Fibroblast of lung (primary cell): Measurements from ENCODE around the gene BTRC. TPM values are rescaled to one million over a fixed set of nuclear protein-coding genes. Genes with fewer than 3 reads are reported as not detected.

Experiments
- DNase-seq, 2 donors: peaks; one replicate each; pipeline versions ENCODE4 v3.0.0 to v3.0.0-alpha.2; 2010; ENCODE audit warnings: low read depth in 2 of 2
- H2AFZ ChIP-seq: 2 replicates; pipeline ENCODE4 v1.5.1; 2012; ENCODE audit warnings: low read length, control low read depth, inconsistent platforms
- H3K27ac ChIP-seq: 2 replicates; pipeline ENCODE4 v1.5.1; 2011; ENCODE audit warnings: low read length, control low read depth; ENCODE audit not compliant: insufficient read depth
- H3K27me3 ChIP-seq: 2 replicates; pipeline ENCODE4 v1.5.1; 2011; ENCODE audit warnings: mild to moderate bottlenecking, low read length; ENCODE audit not compliant: control insufficient read depth, insufficient read depth
- H3K36me3 ChIP-seq: 2 replicates; pipeline ENCODE4 v1.5.1; 2011; ENCODE audit warnings: low read length; ENCODE audit not compliant: control insufficient read depth, insufficient read depth
- H3K4me1 ChIP-seq: 2 replicates; pipeline ENCODE4 v1.5.1; 2011; ENCODE audit warnings: low read length; ENCODE audit not compliant: control insufficient read depth, insufficient read depth; ENCODE audit errors: extremely low read depth
- H3K4me2 ChIP-seq: 2 replicates; pipeline ENCODE4 v1.5.1; 2011; ENCODE audit warnings: low read length, control low read depth; ENCODE audit not compliant: insufficient read depth; ENCODE audit errors: extremely low read depth
- H3K4me3 ChIP-seq, 4 experiments: fragments of 200-600 bp in 1 of 4; sonication (generic) in 1 of 4; replicated peaks in 1 of 4; 2 replicates each; pipeline ENCODE4 v1.5.1; 2011 to 2016; ENCODE audit warnings: low read length in 4 of 4, low read depth in 3 of 4, mild to moderate bottlenecking in 3 of 4, control low read depth in 2 of 4, inconsistent platforms in 1 of 4, mixed read lengths in 1 of 4; ENCODE audit not compliant: insufficient read depth in 1 of 4; ENCODE audit errors: control extremely low read depth in 1 of 4
- H3K79me2 ChIP-seq: 2 replicates; pipeline ENCODE4 v1.5.1; 2012; ENCODE audit warnings: mild to moderate bottlenecking, low read length, inconsistent platforms; ENCODE audit not compliant: control insufficient read depth, insufficient read depth
- H3K9ac ChIP-seq: 2 replicates; pipeline ENCODE4 v1.5.1; 2011; ENCODE audit warnings: mild to moderate bottlenecking, low read length, control low read depth; ENCODE audit not compliant: insufficient read depth
- H3K9me3 ChIP-seq: 2 replicates; pipeline ENCODE4 v1.5.1; 2012; ENCODE audit warnings: low read depth, low read length; ENCODE audit not compliant: control insufficient read depth, insufficient read depth
- H4K20me1 ChIP-seq: 2 replicates; pipeline ENCODE4 v1.5.1; 2011; ENCODE audit warnings: low read length; ENCODE audit not compliant: control insufficient read depth, insufficient read depth; ENCODE audit errors: extremely low read depth
- EZH2 ChIP-seq: IDR thresholded peaks from 2 replicates; pipeline ENCODE4 v1.5.1; 2012; ENCODE audit warnings: low read length, control low read depth, mild to moderate bottlenecking; ENCODE audit errors: missing control alignments
- polyA plus RNA-seq, 2 donors: library from polyadenylated mRNA; depleted of rRNA in 1 of 2; stranded (reverse) in 1 of 2; unstranded in 1 of 2; fragments of >200 nt; gene quantifications; 2 replicates each; pipeline ENCODE4 v1.2.1, GENCODE V29; 2011 to 2012; ENCODE audit warnings: missing spikeins in 1 of 2
- total RNA-seq: library from RNA; depleted of rRNA; stranded (reverse); fragments of >200 nt; gene quantifications from 2 replicates; pipeline ENCODE4 v1.2.1, GENCODE V29; 2014
- TF ChIP-seq, protein P1 (sequence below), 2 donors: IDR thresholded peaks in 1 of 2; conservative IDR thresholded peaks in 1 of 2; 1 replicate in 1 of 2; 2 replicates in 1 of 2; pipeline ENCODE4 v1.5.1; 2011 to 2012; ENCODE audit warnings: low read length in 2 of 2, control low read depth in 1 of 2, inconsistent platforms in 1 of 2, low read depth in 1 of 2, mild to moderate bottlenecking in 1 of 2

BTRC gene
- total and polyA plus RNA-seq, 2 donors (not counting 1 experiment from before 2014, with no cell fraction given), result 9.2 to 10.9 TPM

DNA sequence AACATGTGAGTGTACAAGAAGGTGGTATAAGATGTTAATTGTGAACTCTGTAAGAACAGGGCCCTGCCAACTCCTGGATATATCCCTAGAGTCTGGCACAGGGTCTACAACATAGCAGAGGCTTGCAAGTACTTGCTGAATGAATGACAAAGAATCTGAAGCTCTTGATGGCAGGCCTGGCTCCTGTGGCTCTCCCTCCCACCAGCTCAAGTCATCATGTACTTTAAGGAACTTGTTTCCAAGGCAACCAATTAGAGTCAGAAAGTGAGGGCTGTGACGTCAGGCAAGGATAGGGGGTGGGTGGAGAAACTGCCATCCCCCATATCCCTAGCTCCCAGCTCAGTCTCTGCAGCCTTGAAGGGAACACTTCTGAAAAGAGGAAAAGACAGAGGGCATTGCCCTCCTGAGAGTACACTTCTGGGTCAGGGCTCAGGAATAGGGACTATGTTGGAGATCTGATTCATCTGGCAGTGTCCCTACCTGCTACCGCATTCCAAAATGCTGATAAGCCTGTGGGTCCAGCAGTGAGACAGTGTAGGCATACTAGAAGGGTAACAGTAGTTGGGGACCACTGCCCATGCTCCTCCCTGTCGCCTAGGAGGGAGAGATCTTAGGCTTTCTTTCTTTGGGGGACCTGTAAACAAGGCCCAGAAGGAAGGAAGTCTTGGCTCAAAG is 34.6 kb upstream of the BTRC start:
- H3K9me3 ChIP-seq, result no peaks in the 10 kb centered on the region
- no peaks in the 10 kb centered on the region for H3K4me1 ChIP-seq
- H3K27ac ChIP-seq, result no peak overlapping the region
- H3K36me3 ChIP-seq, result no peaks in the 10 kb centered on the region
- no peaks in the 10 kb centered on the region for H3K79me2 ChIP-seq
- no peak overlapping the region for H3K4me3 ChIP-seq
- TF ChIP-seq, protein P1, sequence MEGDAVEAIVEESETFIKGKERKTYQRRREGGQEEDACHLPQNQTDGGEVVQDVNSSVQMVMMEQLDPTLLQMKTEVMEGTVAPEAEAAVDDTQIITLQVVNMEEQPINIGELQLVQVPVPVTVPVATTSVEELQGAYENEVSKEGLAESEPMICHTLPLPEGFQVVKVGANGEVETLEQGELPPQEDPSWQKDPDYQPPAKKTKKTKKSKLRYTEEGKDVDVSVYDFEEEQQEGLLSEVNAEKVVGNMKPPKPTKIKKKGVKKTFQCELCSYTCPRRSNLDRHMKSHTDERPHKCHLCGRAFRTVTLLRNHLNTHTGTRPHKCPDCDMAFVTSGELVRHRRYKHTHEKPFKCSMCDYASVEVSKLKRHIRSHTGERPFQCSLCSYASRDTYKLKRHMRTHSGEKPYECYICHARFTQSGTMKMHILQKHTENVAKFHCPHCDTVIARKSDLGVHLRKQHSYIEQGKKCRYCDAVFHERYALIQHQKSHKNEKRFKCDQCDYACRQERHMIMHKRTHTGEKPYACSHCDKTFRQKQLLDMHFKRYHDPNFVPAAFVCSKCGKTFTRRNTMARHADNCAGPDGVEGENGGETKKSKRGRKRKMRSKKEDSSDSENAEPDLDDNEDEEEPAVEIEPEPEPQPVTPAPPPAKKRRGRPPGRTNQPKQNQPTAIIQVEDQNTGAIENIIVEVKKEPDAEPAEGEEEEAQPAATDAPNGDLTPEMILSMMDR (conservative IDR thresholded peaks at IDR 0.05 in 1 of 2, IDR thresholded peaks at IDR 0.05 in 1 of 2; ENCODE audit: low read depth in 1 of 2, low read length in 2 of 2), result no peak
- no peak for TF ChIP-seq EZH2
- no peak overlapping the region for H3K9ac ChIP-seq
- no peak overlapping the region for H2AFZ ChIP-seq
- DNase-seq, result peak in 1 of 2 donors; percentile 19
- no peaks in the 10 kb centered on the region for H4K20me1 ChIP-seq
- no peak overlapping the region for H3K4me2 ChIP-seq
- peaks cover 15% of the 10 kb centered on the region for H3K27me3 ChIP-seq

DNA sequence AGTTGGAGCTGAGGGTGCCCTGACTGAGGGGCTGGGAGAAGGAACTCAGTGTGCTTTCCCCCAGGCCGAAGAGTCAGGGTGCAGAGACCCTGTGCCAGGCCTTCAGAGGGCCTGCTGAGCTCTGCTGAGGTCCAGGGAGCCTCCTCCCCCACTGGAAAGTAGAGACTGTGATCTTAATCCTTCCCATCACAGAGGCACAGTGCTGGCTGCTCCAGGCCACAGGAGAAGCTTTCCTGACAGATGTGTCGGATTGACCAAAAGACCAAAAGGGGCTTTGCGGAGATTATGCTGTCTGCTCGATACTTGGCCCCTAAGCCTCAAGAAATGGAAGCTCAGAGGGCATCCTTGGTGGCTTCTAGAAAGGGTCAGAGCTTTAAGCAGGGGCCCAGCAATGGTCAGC is 32.9 kb upstream of the BTRC start:
- H3K4me3 ChIP-seq, result no peak overlapping the region
- no peak overlapping the region for H3K27ac ChIP-seq
- no peaks in the 10 kb centered on the region for H3K4me1 ChIP-seq
- H3K79me2 ChIP-seq, result no peaks in the 10 kb centered on the region
- no peaks in the 10 kb centered on the region for H3K9me3 ChIP-seq
- H2AFZ ChIP-seq, result no peak overlapping the region
- H3K4me2 ChIP-seq, result no peak overlapping the region
- H3K36me3 ChIP-seq, result no peaks in the 10 kb centered on the region
- H4K20me1 ChIP-seq, result no peaks in the 10 kb centered on the region
- TF ChIP-seq, protein P1 (conservative IDR thresholded peaks at IDR 0.05 in 1 of 2, IDR thresholded peaks at IDR 0.05 in 1 of 2; ENCODE audit: low read depth in 1 of 2, low read length in 2 of 2), result no peak
- TF ChIP-seq EZH2, result no peak
- no peak for DNase-seq
- H3K27me3 ChIP-seq, result peaks cover 15% of the 10 kb centered on the region
- no peak overlapping the region for H3K9ac ChIP-seq

DNA sequence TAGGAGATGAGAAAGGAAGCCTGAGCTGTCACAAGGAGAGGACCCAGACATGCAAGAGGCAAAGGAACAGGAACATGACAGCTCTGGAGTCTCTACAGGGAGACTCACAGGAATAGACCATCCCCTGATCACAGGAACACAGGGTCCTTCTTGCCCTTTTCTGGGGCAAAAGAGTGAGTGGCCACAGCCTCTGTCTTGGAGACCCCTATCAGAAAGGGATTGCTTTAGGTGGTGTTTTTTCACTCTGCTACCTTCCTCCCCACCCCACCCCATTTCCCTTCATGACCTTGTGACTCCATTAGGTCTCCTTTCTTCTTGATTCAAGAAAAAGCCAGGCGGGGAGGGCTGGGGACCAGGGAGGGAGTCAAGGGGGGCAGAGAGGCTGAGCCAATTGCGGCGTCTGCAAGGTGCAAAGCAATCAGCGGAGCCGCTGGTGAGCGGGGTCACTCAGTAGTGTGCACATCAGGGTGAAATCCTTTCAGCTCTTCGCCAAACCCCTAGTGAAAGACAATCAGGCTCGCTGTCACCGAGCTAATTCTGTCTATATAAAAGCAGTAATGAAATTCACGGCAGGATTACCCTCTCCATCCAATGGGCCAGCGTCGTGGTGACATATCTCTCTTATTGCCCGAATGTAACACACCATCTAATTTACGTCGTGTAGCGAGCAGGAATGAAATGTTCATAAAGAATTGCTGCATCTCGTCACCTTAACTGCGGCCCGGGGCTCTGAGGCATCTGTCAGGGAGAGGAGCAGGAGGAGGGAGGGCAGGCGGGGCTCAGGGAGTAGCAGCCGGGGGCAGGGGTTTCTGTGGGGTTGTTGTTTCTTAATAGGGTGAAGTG is 31.5 kb upstream of the BTRC start:
- H3K79me2 ChIP-seq, result no peaks in the 10 kb centered on the region
- no peaks in the 10 kb centered on the region for H3K4me1 ChIP-seq
- H4K20me1 ChIP-seq, result no peaks in the 10 kb centered on the region
- no peak overlapping the region for H2AFZ ChIP-seq
- no peaks in the 10 kb centered on the region for H3K36me3 ChIP-seq
- no peak overlapping the region for H3K4me3 ChIP-seq
- H3K27ac ChIP-seq, result no peak overlapping the region
- H3K27me3 ChIP-seq, result peaks cover 15% of the 10 kb centered on the region
- no peak overlapping the region for H3K9ac ChIP-seq
- no peak for DNase-seq
- no peak overlapping the region for H3K4me2 ChIP-seq
- H3K9me3 ChIP-seq, result no peaks in the 10 kb centered on the region
- TF ChIP-seq, protein P1 (conservative IDR thresholded peaks at IDR 0.05 in 1 of 2, IDR thresholded peaks at IDR 0.05 in 1 of 2; ENCODE audit: low read depth in 1 of 2, low read length in 2 of 2), result no peak
- TF ChIP-seq EZH2, result no peak
